Left lobe of liver (tissue), 2 donors: Measurements from ENCODE around the gene SRSF2. TPM values are rescaled to one million over a fixed set of nuclear protein-coding genes. Genes with fewer than 3 reads are reported as not detected.

Experiments
- ATAC-seq: fragments of 200-7000 bp; cut with Tn5 transposase; one replicate; pipeline ENCODE4 v1.9.1; 2020; ENCODE audit warnings: mild to moderate bottlenecking, moderate library complexity
- DNase-seq: peaks from one replicate; pipeline ENCODE4 v3.0.0-alpha.2; 2020; ENCODE audit warnings: low spot score
- total RNA-seq: library from RNA; stranded (reverse); gene quantifications from one replicate; pipeline ENCODE4 v1.2.1, GENCODE V29; 2021
- donor health status: DM: no; HTN: no; CAD: no; lungs with moderate emphysema.
- donor health status: DM: no; HTN: yes; CAD: no.

SRSF2 gene
- total RNA-seq, 1 donor from 2014 or later, result 78.1 TPM

- ATAC-seq, result no peak
- DNase-seq, result no peak
Observed at GRCh38 chr17:76685366-76685765, 51.8 kb downstream of the SRSF2 start.

- DNase-seq (no peak), ATAC-seq (no peak)
Observed at GRCh38 chr17:76684756-76685155, 52.4 kb downstream of the SRSF2 start.

Other genes with a start within 250 kb of the SRSF2 start
- gene RHBDF2, start 235.9 kb downstream of the SRSF2 start, total RNA-seq, result 8.9 TPM
- 5.0 TPM for gene CYGB, start 199.6 kb downstream of the SRSF2 start, total RNA-seq
- 0.15 TPM for gene PRCD, start 197.3 kb downstream of the SRSF2 start, total RNA-seq
- gene ST6GALNAC2, start 151.5 kb downstream of the SRSF2 start, total RNA-seq, result 4.0 TPM
- gene ST6GALNAC1, start 93.6 kb downstream of the SRSF2 start, total RNA-seq, result 0.75 TPM
- 9.3 TPM for gene MXRA7, start 26.4 kb downstream of the SRSF2 start, total RNA-seq
- gene JMJD6, start 10.7 kb downstream of the SRSF2 start, total RNA-seq, result 11.3 TPM
- gene METTL23, start 10.5 kb downstream of the SRSF2 start, total RNA-seq, result 17.5 TPM
- 13.4 TPM for gene MFSD11, start 788 bp upstream of the SRSF2 start, total RNA-seq
- not detected for gene MGAT5B, start 131.1 kb upstream of the SRSF2 start, total RNA-seq